Sigmoid colon (tissue), 3 donors: ENCODE data around the gene SEC63.

Source experiments
- POLR2A ChIP-seq, 2 donors: fragments of 450-650 bp; IDR thresholded peaks; one replicate each; pipeline ENCODE4 v1.6.1; 2016; ENCODE audit warnings: antibody characterized with exemption in 2 of 2, mild to moderate bottlenecking in 2 of 2, moderate library complexity in 2 of 2
- TF ChIP-seq, protein P1 (sequence below), 4 experiments: fragments of 450-650 bp in 3 of 4; fragments of 200-600 bp in 1 of 4; IDR thresholded peaks; one replicate each; pipeline ENCODE4 v1.5.1; 2016 to 2019; ENCODE audit warnings: antibody characterized with exemption in 4 of 4, mild to moderate bottlenecking in 3 of 4, moderate library complexity in 2 of 4

GRCh38 chr6:107864226-107865127 is 93.5 kb downstream of the SEC63 start:
- TF ChIP-seq, protein P1, sequence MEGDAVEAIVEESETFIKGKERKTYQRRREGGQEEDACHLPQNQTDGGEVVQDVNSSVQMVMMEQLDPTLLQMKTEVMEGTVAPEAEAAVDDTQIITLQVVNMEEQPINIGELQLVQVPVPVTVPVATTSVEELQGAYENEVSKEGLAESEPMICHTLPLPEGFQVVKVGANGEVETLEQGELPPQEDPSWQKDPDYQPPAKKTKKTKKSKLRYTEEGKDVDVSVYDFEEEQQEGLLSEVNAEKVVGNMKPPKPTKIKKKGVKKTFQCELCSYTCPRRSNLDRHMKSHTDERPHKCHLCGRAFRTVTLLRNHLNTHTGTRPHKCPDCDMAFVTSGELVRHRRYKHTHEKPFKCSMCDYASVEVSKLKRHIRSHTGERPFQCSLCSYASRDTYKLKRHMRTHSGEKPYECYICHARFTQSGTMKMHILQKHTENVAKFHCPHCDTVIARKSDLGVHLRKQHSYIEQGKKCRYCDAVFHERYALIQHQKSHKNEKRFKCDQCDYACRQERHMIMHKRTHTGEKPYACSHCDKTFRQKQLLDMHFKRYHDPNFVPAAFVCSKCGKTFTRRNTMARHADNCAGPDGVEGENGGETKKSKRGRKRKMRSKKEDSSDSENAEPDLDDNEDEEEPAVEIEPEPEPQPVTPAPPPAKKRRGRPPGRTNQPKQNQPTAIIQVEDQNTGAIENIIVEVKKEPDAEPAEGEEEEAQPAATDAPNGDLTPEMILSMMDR (IDR thresholded peaks at IDR 0.05): no peak
- no peak for TF ChIP-seq POLR2A (IDR thresholded peaks at IDR 0.05)
